Measurements from ENCODE around the gene GALK2.

Gene GALK2

GRCh38 chr15:49169880-49170597 is at the start of gene GALK2:
Gene GALK2, plus strand, starts transcription at chr15:49170247. Its CDS starts 76 bp downstream, at chr15:49170323.
- peak; percentile 86 to 93 for DNase-seq

GRCh38 chr15:49120832-49121231 is 49.2 kb upstream of the GALK2 start:
- DNase-seq = no peak

- no peak for DNase-seq
Observed at GRCh38 chr15:49121901-49122300, 48.1 kb upstream of the GALK2 start.

GRCh38 chr15:49122541-49123062 is 47.4 kb upstream of the GALK2 start:
- DNase-seq = no peak

- no peak for DNase-seq
Observed at GRCh38 chr15:49124371-49124770, 45.7 kb upstream of the GALK2 start.

- no peak for DNase-seq
Observed at GRCh38 chr15:49131403-49131802, 38.6 kb upstream of the GALK2 start.

GRCh38 chr15:49134683-49135341 is 35.2 kb upstream of the GALK2 start:
- no peak for DNase-seq

- no peak for DNase-seq
Observed at GRCh38 chr15:49135342-49135857, 34.6 kb upstream of the GALK2 start.

GRCh38 chr15:49135911-49136310 is 34.1 kb upstream of the GALK2 start:
- no peak for DNase-seq

GRCh38 chr15:49137861-49138260 is 32.2 kb upstream of the GALK2 start:
- DNase-seq = no peak

GRCh38 chr15:49145651-49146609 is 24.1 kb upstream of the GALK2 start:
- DNase-seq = peak; percentile 34 to 44

GRCh38 chr15:49148298-49148697 is 21.7 kb upstream of the GALK2 start:
- no peak for DNase-seq

- no peak for DNase-seq
Observed at GRCh38 chr15:49148727-49149126, 21.3 kb upstream of the GALK2 start.

GRCh38 chr15:49151831-49152230 is 18.2 kb upstream of the GALK2 start:
- DNase-seq = no peak

GRCh38 chr15:49152552-49153312 is 17.3 kb upstream of the GALK2 start:
- DNase-seq = no peak

GRCh38 chr15:49154359-49154758 is 15.7 kb upstream of the GALK2 start:
- no peak for DNase-seq

- DNase-seq = no peak
Observed at GRCh38 chr15:49154799-49155109, 15.3 kb upstream of the GALK2 start.

GRCh38 chr15:49155110-49155833 is 14.8 kb upstream of the GALK2 start, which contains the start of gene COPS2:
Gene COPS2, minus strand, starts transcription at chr15:49155599. Its CDS starts 21 bp downstream, at chr15:49155578.
- peak; percentile 94 to 95 for DNase-seq

GRCh38 chr15:49155834-49156627 is 14.0 kb upstream of the GALK2 start:
- peak in 1 of 2 experiments; percentile 18 for DNase-seq

GRCh38 chr15:49163678-49164077 is 6.4 kb upstream of the GALK2 start:
- DNase-seq = no peak

- no peak for DNase-seq
Observed at GRCh38 chr15:49164865-49165264, 5.2 kb upstream of the GALK2 start.
